Renal cortex interstitium (tissue), 15 donors: ENCODE results near the gene NLRC3. TPM values are rescaled to one million over a fixed set of nuclear protein-coding genes. Genes with fewer than 3 reads are reported as not detected.
"Not testable (repeated sequence)": the region's sequence is repeated elsewhere in the genome, so short reads cannot be mapped to it uniquely, and the experiment has no call there.

Source experiments
- DNase-seq, 11 donors: peaks; one replicate each; pipeline ENCODE4 v3.0.0-alpha.2; 2013; ENCODE audit warnings: low read depth in 9 of 11, low spot score in 4 of 11; ENCODE audit errors: extremely low read depth in 1 of 11
- long read RNA-seq, 16 experiments: transcript quantifications; one replicate each; lab custom pipeline, GENCODE V29; 2026
- polyA plus RNA-seq, 3 donors: library from polyadenylated mRNA; unstranded; fragments of 120-200 nt; gene quantifications; one replicate each; pipeline ENCODE4 v1.2.1, GENCODE V29; 2013; ENCODE audit not compliant: insufficient read length in 3 of 3

NLRC3 gene
- 1 to 10 TPM; 1.6 to 2.1 (median 1.9) TPM for polyA plus RNA-seq
- long read RNA-seq, donor 1, result 0 reads
- long read RNA-seq, donor 2, result 0 reads
- long read RNA-seq, donor 3, result 0 reads
- long read RNA-seq, donor 4, result 0 reads
- long read RNA-seq, donor 5, result 0 reads
- long read RNA-seq, donor 6, result 0 reads
- long read RNA-seq, donor 7, result 0 reads
- long read RNA-seq, donor 8, result 0 reads
- long read RNA-seq, donor 9, result 0 reads
- long read RNA-seq, donor 10, result 0 reads
- long read RNA-seq, donor 11, result 0 reads
- long read RNA-seq, donor 12, result 0 reads
- long read RNA-seq, donor 13, result 0 reads
- long read RNA-seq, donor 14, result 0 reads
- long read RNA-seq, donor 15, result 0 reads
- long read RNA-seq, donor 16, result 0 reads

- DNase-seq, result no peak
Measured at GRCh38 chr16:3577302-3577752, at the start of gene NLRC3. TSS of gene NLRC3 (minus strand) at chr16:3577403. CDS start at chr16:3565036, 12,367 bp downstream.

GRCh38 chr16:3625911-3626732, 48.9 kb upstream of the NLRC3 start:
- no peak for DNase-seq

GRCh38 chr16:3625331-3625730, 48.1 kb upstream of the NLRC3 start:
- no peak for DNase-seq

GRCh38 chr16:3623642-3624041, 46.4 kb upstream of the NLRC3 start:
- DNase-seq, result no peak

- no peak for DNase-seq
Measured at GRCh38 chr16:3618769-3619141, 41.6 kb upstream of the NLRC3 start.

GRCh38 chr16:3612510-3613466, 35.6 kb upstream of the NLRC3 start:
- no peak for DNase-seq

- peak; percentile 80 to 96 (median 90) for DNase-seq
Measured at GRCh38 chr16:3611146-3611975, 34.2 kb upstream of the NLRC3 start, which contains the start of gene SLX4. TSS of gene SLX4 (minus strand) at chr16:3611606. CDS start at chr16:3608964, 2,642 bp downstream.

GRCh38 chr16:3610698-3611145, 33.5 kb upstream of the NLRC3 start:
- peak in 2 of 11 donors; percentile 4 to 10 for DNase-seq

- no peak for DNase-seq
Measured at GRCh38 chr16:3609895-3610697, 32.9 kb upstream of the NLRC3 start.

- not testable (repeated sequence) for DNase-seq
Measured at GRCh38 chr16:3608976-3609375, 31.8 kb upstream of the NLRC3 start.

GRCh38 chr16:3608069-3608468, 30.9 kb upstream of the NLRC3 start:
- DNase-seq, result no peak

- DNase-seq, result no peak
Measured at GRCh38 chr16:3607634-3608033, 30.4 kb upstream of the NLRC3 start.

- no peak for DNase-seq
Measured at GRCh38 chr16:3607161-3607560, 30.0 kb upstream of the NLRC3 start.

- no peak for DNase-seq
Measured at GRCh38 chr16:3606441-3606840, 29.2 kb upstream of the NLRC3 start.

- DNase-seq, result no peak
Measured at GRCh38 chr16:3602320-3602653, 25.1 kb upstream of the NLRC3 start.

- DNase-seq, result no peak
Measured at GRCh38 chr16:3601614-3602319, 24.6 kb upstream of the NLRC3 start.

- DNase-seq, result no peak
Measured at GRCh38 chr16:3599922-3600321, 22.7 kb upstream of the NLRC3 start.
